Middle frontal gyrus (tissue), 1 donor: Measurements from ENCODE around the gene OR1L4.

Experiments used
- DNase-seq: peaks from one replicate; pipeline ENCODE4 v3.0.0-alpha.2; 2015; ENCODE audit warnings: low spot score; ENCODE audit errors: extremely low spot score

The OR1L4 gene

GRCh38 chr9:122723690-122724089 is at the start of gene OR1L4:
Gene OR1L4, plus strand, starts transcription at chr9:122723990. Its CDS starts 0 bp downstream, at chr9:122723990.
- no peak for DNase-seq

GRCh38 chr9:122684851-122685250 is 38.9 kb upstream of the OR1L4 start:
- DNase-seq, result no peak

- DNase-seq, result no peak
Observed at GRCh38 chr9:122695696-122696095, 28.1 kb upstream of the OR1L4 start.

GRCh38 chr9:122718038-122718437 is 5.8 kb upstream of the OR1L4 start:
- no peak for DNase-seq

- no peak for DNase-seq
Observed at GRCh38 chr9:122719218-122719617, 4.6 kb upstream of the OR1L4 start.

GRCh38 chr9:122742003-122742402 is 18.2 kb downstream of the OR1L4 start, which contains the start of gene OR1L6:
Gene OR1L6, plus strand, starts transcription at chr9:122742303. Its CDS starts 7,545 bp downstream, at chr9:122749848.
- no peak for DNase-seq

- DNase-seq, result no peak
Observed at GRCh38 chr9:122754825-122755224, 31.0 kb downstream of the OR1L4 start.

GRCh38 chr9:122767817-122768216 is 44.0 kb downstream of the OR1L4 start:
- DNase-seq, result no peak
